ENCODE data around the gene FOCAD. TPM values are rescaled to one million over a fixed set of nuclear protein-coding genes. Genes with fewer than 3 reads are reported as not detected.

Gene FOCAD
- total RNA-seq, 1 experiment from 2014 or later: 42.7 TPM

DNA sequence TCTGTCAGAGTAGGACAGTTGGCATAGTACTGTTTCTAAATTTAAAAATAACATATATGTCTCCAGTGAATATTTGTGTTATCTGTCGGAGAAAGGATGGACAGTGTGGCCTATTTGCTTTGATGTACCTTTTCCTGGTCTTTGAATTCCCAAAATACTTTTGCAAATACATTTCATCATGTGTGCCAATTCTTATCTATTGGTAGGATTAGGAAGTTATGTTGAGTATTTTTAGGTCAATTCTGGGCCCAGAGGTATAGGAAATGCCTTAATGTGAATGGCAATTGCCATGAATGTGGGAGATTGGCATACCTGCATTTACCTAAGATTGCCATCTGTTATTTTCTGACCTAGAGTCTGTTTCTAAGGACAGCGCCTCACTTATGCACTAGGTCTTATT lies 5.8 kb downstream of the FOCAD start:
- H3K27ac ChIP-seq (ENCODE audit: low read depth, low read length, poor library complexity, severe bottlenecking): no peak overlapping the region
- BruUV-seq (replicated peaks): no TSS peak
- H3K36me3 ChIP-seq (ENCODE audit: insufficient read depth, low read length, poor library complexity, severe bottlenecking): no peaks in the 10 kb centered on the region
- no peak for DNase-seq (ENCODE audit: low spot score)
- intact Hi-C loops (cut with micrococcal nuclease; ENCODE audit: unreplicated experiment): no loop called here
- POLR2A ChIA-PET (ENCODE audit: low non-redundant PET): no interaction called here
- CTCF ChIA-PET: no interaction called here
- H3K9me3 ChIP-seq (ENCODE audit: low read depth, low read length, poor library complexity, severe bottlenecking): no peaks in the 10 kb centered on the region
- peaks cover 27% of the 10 kb centered on the region for H3K4me1 ChIP-seq (ENCODE audit: insufficient read depth, low read length, poor library complexity, severe bottlenecking)
- H3K4me3 ChIP-seq (ENCODE audit: low read depth, low read length, poor library complexity, severe bottlenecking): no peak overlapping the region
- no peaks in the 10 kb centered on the region for H3K27me3 ChIP-seq (replicated peaks; ENCODE audit: insufficient read depth, low read depth, low read length, poor library complexity)
- TF ChIP-seq EZH2 (IDR thresholded peaks at IDR 0.05; ENCODE audit: borderline replicate concordance, low read depth, low read length, poor library complexity, severe bottlenecking) (no peak), CTCF (conservative IDR thresholded peaks at IDR 0.05; ENCODE audit: low read depth, low read length) (no peak)

GRCh38 chr9:20692554-20692953 lies 8.5 kb downstream of the FOCAD start:
- ChIA-PET CTCF (no interaction called here), POLR2A (ENCODE audit: low non-redundant PET) (no interaction called here)
- H3K4me3 ChIP-seq (ENCODE audit: low read depth, low read length, poor library complexity, severe bottlenecking): no peak overlapping the region
- peaks cover 13% of the 10 kb centered on the region for H3K4me1 ChIP-seq (ENCODE audit: insufficient read depth, low read length, poor library complexity, severe bottlenecking)
- BruUV-seq (replicated peaks): no TSS peak
- no peak for TF ChIP-seq EZH2 (IDR thresholded peaks at IDR 0.05; ENCODE audit: borderline replicate concordance, low read depth, low read length, poor library complexity, severe bottlenecking)
- H3K27ac ChIP-seq (ENCODE audit: low read depth, low read length, poor library complexity, severe bottlenecking): no peak overlapping the region
- no peaks in the 10 kb centered on the region for H3K36me3 ChIP-seq (ENCODE audit: insufficient read depth, low read length, poor library complexity, severe bottlenecking)
- H3K27me3 ChIP-seq (replicated peaks; ENCODE audit: insufficient read depth, low read depth, low read length, poor library complexity): no peaks in the 10 kb centered on the region
- no peaks in the 10 kb centered on the region for H3K9me3 ChIP-seq (ENCODE audit: low read depth, low read length, poor library complexity, severe bottlenecking)
- DNase-seq (ENCODE audit: low spot score): no peak
- intact Hi-C loops (cut with micrococcal nuclease; ENCODE audit: unreplicated experiment): no loop called here

GRCh38 chr9:20693068-20693467 lies 9.0 kb downstream of the FOCAD start:
- H3K4me1 ChIP-seq (ENCODE audit: insufficient read depth, low read length, poor library complexity, severe bottlenecking): peaks cover 8% of the 10 kb centered on the region
- TF ChIP-seq EZH2 (IDR thresholded peaks at IDR 0.05; ENCODE audit: borderline replicate concordance, low read depth, low read length, poor library complexity, severe bottlenecking): no peak
- TF ChIP-seq CTCF (conservative IDR thresholded peaks at IDR 0.05; ENCODE audit: low read depth, low read length): no peak
- no peak for DNase-seq (ENCODE audit: low spot score)
- no peaks in the 10 kb centered on the region for H3K36me3 ChIP-seq (ENCODE audit: insufficient read depth, low read length, poor library complexity, severe bottlenecking)
- no peaks in the 10 kb centered on the region for H3K27me3 ChIP-seq (replicated peaks; ENCODE audit: insufficient read depth, low read depth, low read length, poor library complexity)
- no peaks in the 10 kb centered on the region for H3K9me3 ChIP-seq (ENCODE audit: low read depth, low read length, poor library complexity, severe bottlenecking)
- intact Hi-C loops (cut with micrococcal nuclease; ENCODE audit: unreplicated experiment): no loop called here
- ChIA-PET POLR2A (ENCODE audit: low non-redundant PET) (no interaction called here), CTCF (no interaction called here)
- H3K4me3 ChIP-seq (ENCODE audit: low read depth, low read length, poor library complexity, severe bottlenecking): no peak overlapping the region
- no TSS peak for BruUV-seq (replicated peaks)
- no peak overlapping the region for H3K27ac ChIP-seq (ENCODE audit: low read depth, low read length, poor library complexity, severe bottlenecking)

- H3K27me3 ChIP-seq (replicated peaks; ENCODE audit: insufficient read depth, low read depth, low read length, poor library complexity): no peaks in the 10 kb centered on the region
- POLR2A ChIA-PET (ENCODE audit: low non-redundant PET): no interaction called here
- CTCF ChIA-PET: no interaction called here
- no peaks in the 10 kb centered on the region for H3K36me3 ChIP-seq (ENCODE audit: insufficient read depth, low read length, poor library complexity, severe bottlenecking)
- H3K9me3 ChIP-seq (ENCODE audit: low read depth, low read length, poor library complexity, severe bottlenecking): no peaks in the 10 kb centered on the region
- intact Hi-C loops (cut with micrococcal nuclease; ENCODE audit: unreplicated experiment): no loop called here
- H3K4me1 ChIP-seq (ENCODE audit: insufficient read depth, low read length, poor library complexity, severe bottlenecking): peaks cover 8% of the 10 kb centered on the region
- no peak overlapping the region for H3K27ac ChIP-seq (ENCODE audit: low read depth, low read length, poor library complexity, severe bottlenecking)
- TF ChIP-seq CTCF (conservative IDR thresholded peaks at IDR 0.05; ENCODE audit: low read depth, low read length): no peak
- TF ChIP-seq EZH2 (IDR thresholded peaks at IDR 0.05; ENCODE audit: borderline replicate concordance, low read depth, low read length, poor library complexity, severe bottlenecking): no peak
- no peak overlapping the region for H3K4me3 ChIP-seq (ENCODE audit: low read depth, low read length, poor library complexity, severe bottlenecking)
- no peak for DNase-seq (ENCODE audit: low spot score)
- BruUV-seq (replicated peaks): no TSS peak
Measured at GRCh38 chr9:20694248-20694647, 10.2 kb downstream of the FOCAD start.
